ENCODE results near the gene NDUFC1. TPM values are rescaled to one million over a fixed set of nuclear protein-coding genes. Genes with fewer than 3 reads are reported as not detected.

NDUFC1 gene
- total RNA-seq, 1 experiment from 2014 or later, result 32.5 TPM

DNA sequence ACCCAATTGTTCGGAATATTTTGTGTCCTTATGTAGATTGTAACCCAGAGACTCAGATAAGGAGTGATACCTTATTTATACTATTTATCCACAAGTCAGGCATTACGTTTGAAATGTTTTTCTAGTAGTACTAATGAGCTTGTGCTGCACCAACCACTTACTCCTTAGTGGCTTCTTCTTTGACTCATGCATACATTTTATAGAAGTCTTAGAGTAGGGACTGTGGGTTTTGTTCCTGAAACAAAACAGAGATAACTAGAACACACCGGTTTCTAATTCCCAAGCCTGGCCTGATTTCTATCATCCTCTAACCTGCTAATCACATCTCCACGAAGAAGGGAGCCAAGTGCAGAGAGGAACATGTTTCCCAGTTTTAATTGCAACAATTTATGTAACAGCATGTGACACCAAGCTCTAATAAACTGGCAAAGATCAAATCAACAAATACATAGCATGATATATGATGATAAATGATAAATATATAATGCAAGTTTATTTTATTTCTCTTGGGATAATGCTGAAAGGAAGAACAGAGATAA, 54.5 kb downstream of the NDUFC1 start:
- DNase-seq (ENCODE audit: low read depth), result no peak

DNA sequence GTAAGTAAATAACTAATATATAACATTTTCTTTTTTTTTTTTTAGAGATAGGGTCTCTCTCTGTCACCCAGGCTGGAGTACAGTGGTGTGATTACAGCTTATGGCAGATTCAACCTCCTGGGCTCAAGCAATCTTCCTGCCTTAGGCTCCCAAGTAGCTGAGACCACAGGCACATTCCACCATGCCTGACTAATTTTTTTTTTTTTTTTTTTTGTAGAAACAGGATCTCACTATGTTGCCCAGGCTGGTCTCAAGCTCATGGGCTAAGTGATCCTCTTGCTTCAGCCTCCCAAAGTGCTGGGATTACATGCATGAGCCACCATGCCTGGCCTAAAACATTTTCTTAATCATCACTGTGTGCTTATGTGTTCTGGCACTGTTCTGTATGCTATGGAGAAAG, 55.0 kb downstream of the NDUFC1 start:
- DNase-seq (ENCODE audit: low read depth), result peak; percentile 29

DNA sequence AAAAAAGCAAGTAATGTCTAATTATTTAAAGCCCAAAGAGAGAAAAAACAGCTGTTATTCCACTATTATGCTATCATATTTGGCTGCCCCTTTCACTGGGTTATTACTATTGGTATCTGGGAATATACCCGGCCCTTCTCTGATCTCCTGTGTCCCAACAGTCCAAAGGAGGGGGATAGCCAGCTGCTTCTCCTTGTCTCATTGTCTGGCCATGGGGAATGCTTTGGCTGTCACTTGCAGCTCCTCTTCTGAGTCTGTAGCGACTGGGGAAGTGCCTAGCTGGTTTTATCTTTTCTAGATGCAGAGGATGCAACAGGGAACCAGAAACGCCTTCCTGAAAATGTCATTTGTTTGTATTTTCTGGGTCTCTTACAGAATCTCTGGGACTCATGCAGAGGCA, 56.1 kb downstream of the NDUFC1 start:
- no peak for DNase-seq (ENCODE audit: low read depth)

DNA sequence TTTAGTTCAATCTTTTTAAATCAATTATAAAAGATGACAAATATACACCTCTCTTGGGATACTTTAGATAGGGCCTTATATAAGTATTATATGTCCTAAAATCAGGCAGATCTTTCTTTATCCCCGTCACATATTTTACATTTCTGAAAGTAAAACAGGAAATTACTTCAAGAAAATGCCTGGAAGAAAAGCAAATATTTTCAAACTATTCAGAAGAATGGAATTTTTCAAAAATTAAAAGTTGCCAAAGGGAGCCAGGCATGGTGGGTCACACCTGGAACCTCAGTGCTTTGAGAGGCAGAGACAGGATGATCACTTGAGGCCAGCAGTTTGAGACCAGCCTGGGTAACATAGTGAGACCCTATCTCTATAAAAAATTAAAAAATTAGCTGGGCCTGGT, 56.7 kb downstream of the NDUFC1 start:
- no peak for DNase-seq (ENCODE audit: low read depth)

DNA sequence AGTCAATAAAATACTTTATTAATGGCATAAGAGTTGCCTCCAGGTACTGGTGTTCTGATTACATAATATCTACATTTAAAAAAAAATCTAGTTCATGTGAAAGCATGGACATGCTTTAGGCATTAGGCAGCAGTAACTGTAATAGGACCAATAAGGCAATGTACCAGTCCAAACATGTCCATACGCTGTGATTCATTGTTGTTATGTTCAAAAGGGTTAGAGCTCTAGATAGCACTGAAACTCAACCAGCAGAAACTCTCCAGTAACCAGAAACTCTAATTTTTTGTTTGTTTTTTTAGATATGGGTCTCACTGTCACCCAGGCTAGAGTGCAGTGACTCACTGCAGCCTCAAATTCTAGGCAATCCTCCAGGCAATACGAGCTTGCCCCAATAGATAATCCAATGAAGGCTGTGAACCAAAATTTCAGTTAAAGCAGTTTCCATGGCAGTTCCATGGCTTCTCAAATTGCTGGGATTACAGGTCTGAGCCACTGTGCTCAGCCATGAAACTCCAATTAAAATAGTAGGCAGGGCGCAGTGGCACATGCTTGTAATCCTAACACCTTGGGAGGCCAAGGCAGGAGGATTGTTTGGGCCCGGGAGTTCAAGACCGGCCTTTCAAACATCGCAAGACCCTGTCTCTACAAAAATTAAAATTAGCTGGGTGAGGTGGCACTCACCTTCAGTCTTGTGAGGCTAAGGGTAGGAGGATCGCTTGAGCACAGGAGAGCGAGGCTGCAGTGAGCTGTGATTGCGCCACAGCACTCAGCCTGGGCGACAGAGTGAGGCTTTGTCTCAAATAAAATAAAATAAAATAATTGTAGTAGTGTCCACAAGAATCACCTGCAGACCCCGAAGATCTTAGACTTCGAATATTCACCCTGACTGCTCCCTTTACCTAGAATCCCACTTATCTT, 58.6 kb downstream of the NDUFC1 start:
- peak; percentile 80 for DNase-seq (ENCODE audit: low read depth)

DNA sequence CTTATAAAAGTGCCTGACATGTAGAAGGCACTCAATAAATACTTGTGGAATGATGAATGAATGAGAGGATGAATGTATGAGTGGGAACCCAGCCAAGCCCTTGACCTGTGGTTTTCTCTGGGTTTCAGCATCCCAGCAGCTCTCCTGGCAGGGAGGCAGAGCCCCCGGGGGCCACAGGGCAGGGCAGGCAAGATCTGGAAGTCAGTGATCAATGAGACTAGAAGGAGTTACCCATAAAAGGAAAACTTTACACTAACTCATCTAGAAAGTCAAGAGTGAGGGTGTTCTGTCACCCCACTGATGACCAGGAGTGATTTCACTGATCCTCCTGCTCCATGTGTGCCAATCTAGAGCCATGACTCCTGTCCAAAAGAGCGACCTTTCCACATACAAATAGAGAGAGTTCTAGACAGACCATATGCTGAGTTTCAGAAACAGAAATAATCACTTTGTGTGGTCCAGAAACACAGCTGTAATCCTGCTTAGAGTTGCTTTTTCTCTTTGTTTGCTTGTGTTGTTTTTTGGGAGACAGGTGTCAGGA, 59.7 kb downstream of the NDUFC1 start:
- peak; percentile 55 for DNase-seq (ENCODE audit: low read depth)

DNA sequence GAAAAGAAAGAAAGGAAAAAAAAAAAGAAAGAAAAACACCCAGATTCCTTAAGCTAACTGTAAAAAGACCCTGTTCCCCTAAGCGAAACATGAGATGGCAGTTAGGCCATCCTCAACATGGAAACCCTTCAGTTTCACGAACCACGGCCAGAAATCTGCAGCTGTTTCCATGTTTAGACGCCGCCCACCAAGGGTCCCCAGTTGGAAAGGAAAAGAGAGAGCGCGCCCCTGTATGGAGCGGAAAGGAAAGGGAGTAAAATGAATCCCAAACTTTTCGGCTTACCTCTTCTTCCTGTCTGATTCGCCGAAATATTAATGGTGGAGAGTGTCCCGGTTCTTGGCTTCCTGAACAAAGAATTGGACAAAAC, 60.5 kb downstream of the NDUFC1 start:
- no peak for DNase-seq (ENCODE audit: low read depth)

DNA sequence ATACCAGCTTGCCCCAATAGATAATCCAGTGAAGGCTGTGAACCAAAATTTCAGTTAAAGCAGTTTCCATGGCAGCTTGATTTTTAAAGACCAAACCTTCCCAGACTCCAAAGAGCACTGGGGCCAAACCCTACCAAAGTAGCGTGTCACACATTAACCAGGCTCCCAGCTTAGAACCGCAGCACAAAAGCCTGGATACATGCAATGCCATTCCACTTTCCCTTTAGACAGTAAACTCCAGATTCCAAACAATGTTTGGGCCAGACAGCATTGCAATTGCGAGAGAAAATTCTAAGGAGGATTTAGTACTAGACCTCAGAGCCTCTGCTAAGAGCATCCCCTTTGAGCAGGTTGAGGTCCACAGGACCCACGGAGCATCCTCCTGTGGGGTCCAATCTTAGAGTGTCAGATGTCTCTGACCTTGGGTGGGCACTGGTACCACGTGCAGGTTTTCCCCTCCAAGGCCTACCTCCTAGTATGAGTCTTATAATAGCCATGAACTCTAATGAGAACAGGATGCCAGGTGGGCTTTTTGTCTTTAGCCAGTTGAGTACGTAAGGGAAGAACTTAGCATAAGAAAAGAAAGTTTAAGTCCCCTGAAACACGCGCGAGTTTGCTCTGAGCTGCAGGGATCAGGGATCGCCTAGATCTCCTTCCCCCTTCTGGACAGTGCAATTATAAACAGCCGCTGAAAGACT, 61.0 kb downstream of the NDUFC1 start:
- DNase-seq (ENCODE audit: low read depth), result no peak

Other genes starting within 250 kb of the NDUFC1 start
- gene ELF2, start 125.3 kb downstream of the NDUFC1 start, total RNA-seq (2014; rRNA removed; shearing (Covaris generic)), result 17.9 and 20.4 TPM in 2 replicates
- gene MGARP, start 22.3 kb downstream of the NDUFC1 start, total RNA-seq (2014; rRNA removed; shearing (Covaris generic)), result 2.0 TPM in 1 of 2 replicates, not detected in the other
- gene NAA15, start 972 bp downstream of the NDUFC1 start, total RNA-seq (2014; rRNA removed; shearing (Covaris generic)), result 45.1 and 45.3 TPM in 2 replicates
- 3.8 and 5.0 TPM in 2 replicates for gene RAB33B, start 151.6 kb upstream of the NDUFC1 start, total RNA-seq (2014; rRNA removed; shearing (Covaris generic))